DND-41 (cell line): ENCODE measurements around the gene CCPG1.

Source experiments
- ATAC-seq: fragments of 200-7000 bp; cut with Tn5 transposase; 3 replicates; pipeline ENCODE4 v1.9.1; 2021; ENCODE audit warnings: low read depth; ENCODE audit not compliant: insufficient read depth
- DNase-seq: peaks from one replicate; pipeline ENCODE4 v3.0.0-alpha.2; 2020
- H2AFZ ChIP-seq: 2 replicates; pipeline ENCODE4 v1.6.0; 2012; ENCODE audit warnings: low read depth, low read length
- H3K27ac ChIP-seq: 2 replicates; pipeline ENCODE4 v1.5.1; 2012; ENCODE audit warnings: low read length, inconsistent platforms
- H3K27me3 ChIP-seq: fragments of 200-600 bp; sonication (generic); 2 replicates; pipeline ENCODE4 v1.6.0; 2012; ENCODE audit warnings: low read length, mild to moderate bottlenecking, inconsistent platforms; ENCODE audit not compliant: insufficient read depth, poor library complexity
- H3K36me3 ChIP-seq: 2 replicates; pipeline ENCODE4 v1.5.1; 2012; ENCODE audit warnings: low read length, inconsistent platforms; ENCODE audit not compliant: insufficient read depth
- H3K4me1 ChIP-seq: 2 replicates; pipeline ENCODE4 v1.5.1; 2012; ENCODE audit warnings: mild to moderate bottlenecking, low read length; ENCODE audit not compliant: insufficient read depth
- H3K4me2 ChIP-seq: 2 replicates; pipeline ENCODE4 v1.6.0; 2012; ENCODE audit warnings: mild to moderate bottlenecking, moderate library complexity, low read length, inconsistent platforms; ENCODE audit not compliant: insufficient read depth
- H3K4me3 ChIP-seq, 2 experiments: fragments of 200-600 bp in 1 of 2; shearing (Covaris generic) in 1 of 2; 2 replicates each; pipeline ENCODE4 v1.5.1; 2012 to 2016; ENCODE audit warnings: inconsistent platforms in 2 of 2, low read length in 2 of 2, mild to moderate bottlenecking in 2 of 2, low read depth in 1 of 2, moderate library complexity in 1 of 2
- H3K79me2 ChIP-seq: 2 replicates; pipeline ENCODE4 v1.6.0; 2012; ENCODE audit warnings: low read length, inconsistent platforms; ENCODE audit not compliant: insufficient read depth
- H3K9ac ChIP-seq: 2 replicates; pipeline ENCODE4 v1.6.0; 2012; ENCODE audit warnings: low read depth, mild to moderate bottlenecking, inconsistent platforms, low read length, moderate library complexity
- H3K9me3 ChIP-seq: 2 replicates; pipeline ENCODE4 v1.5.1; 2012; ENCODE audit warnings: low read length, moderate library complexity, mild to moderate bottlenecking, inconsistent platforms; ENCODE audit not compliant: insufficient read depth, severe bottlenecking
- H4K20me1 ChIP-seq: 2 replicates; pipeline ENCODE4 v1.6.0; 2012; ENCODE audit warnings: low read length; ENCODE audit not compliant: insufficient read depth
- EZH2 ChIP-seq: IDR thresholded peaks from 3 replicates; pipeline ENCODE4 v1.6.1; 2012; ENCODE audit warnings: borderline replicate concordance, low read depth, mild to moderate bottlenecking, moderate library complexity, low read length, inconsistent platforms; ENCODE audit not compliant: severe bottlenecking
- TF ChIP-seq, protein P1 (sequence below): IDR thresholded peaks from 2 replicates; pipeline ENCODE4 v1.5.1; 2012; ENCODE audit warnings: borderline replicate concordance, low read length, moderate library complexity, mild to moderate bottlenecking; ENCODE audit not compliant: poor library complexity, severe bottlenecking; ENCODE audit errors: extremely low read depth

Gene CCPG1

GRCh38 chr15:55318588-55319494 is 89.3 kb downstream of the CCPG1 start, which contains the start of the genes PIGB and PIGBOS1:
TSS of gene PIGB (plus strand) at chr15:55319222. CDS start at chr15:55319251, 29 bp downstream.
TSS of gene PIGBOS1 (minus strand) at chr15:55319123. CDS start at chr15:55317792, 1,331 bp downstream.
- peak within 1 kb of the TSS; percentile 99 for H2AFZ ChIP-seq
- TF ChIP-seq EZH2 = no peak
- TF ChIP-seq, protein P1, sequence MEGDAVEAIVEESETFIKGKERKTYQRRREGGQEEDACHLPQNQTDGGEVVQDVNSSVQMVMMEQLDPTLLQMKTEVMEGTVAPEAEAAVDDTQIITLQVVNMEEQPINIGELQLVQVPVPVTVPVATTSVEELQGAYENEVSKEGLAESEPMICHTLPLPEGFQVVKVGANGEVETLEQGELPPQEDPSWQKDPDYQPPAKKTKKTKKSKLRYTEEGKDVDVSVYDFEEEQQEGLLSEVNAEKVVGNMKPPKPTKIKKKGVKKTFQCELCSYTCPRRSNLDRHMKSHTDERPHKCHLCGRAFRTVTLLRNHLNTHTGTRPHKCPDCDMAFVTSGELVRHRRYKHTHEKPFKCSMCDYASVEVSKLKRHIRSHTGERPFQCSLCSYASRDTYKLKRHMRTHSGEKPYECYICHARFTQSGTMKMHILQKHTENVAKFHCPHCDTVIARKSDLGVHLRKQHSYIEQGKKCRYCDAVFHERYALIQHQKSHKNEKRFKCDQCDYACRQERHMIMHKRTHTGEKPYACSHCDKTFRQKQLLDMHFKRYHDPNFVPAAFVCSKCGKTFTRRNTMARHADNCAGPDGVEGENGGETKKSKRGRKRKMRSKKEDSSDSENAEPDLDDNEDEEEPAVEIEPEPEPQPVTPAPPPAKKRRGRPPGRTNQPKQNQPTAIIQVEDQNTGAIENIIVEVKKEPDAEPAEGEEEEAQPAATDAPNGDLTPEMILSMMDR = no peak
- H3K9ac ChIP-seq = peak within 1 kb of the TSS; percentile 87
- DNase-seq = peak; percentile 83
- H3K36me3 ChIP-seq = peaks cover 4% of the 10 kb centered on the region; the same call in 1 of the 2 replicates
- peaks cover 41% of the 10 kb centered on the region for H3K4me1 ChIP-seq
- no peaks in the 10 kb centered on the region for H3K27me3 ChIP-seq
- H3K9me3 ChIP-seq = no peaks in the 10 kb centered on the region
- no peaks in the 10 kb centered on the region for H4K20me1 ChIP-seq
- peak; percentile 92 for ATAC-seq
- H3K79me2 ChIP-seq = peaks cover 64% of the 10 kb centered on the region
- H3K27ac ChIP-seq = peak within 1 kb of the TSS; percentile 99
- peak within 1 kb of the TSS; percentile 79 to 90 for H3K4me3 ChIP-seq
- peak within 1 kb of the TSS; percentile 67 for H3K4me2 ChIP-seq
